ENCODE results near the gene SLC7A8.

The SLC7A8 gene

DNA sequence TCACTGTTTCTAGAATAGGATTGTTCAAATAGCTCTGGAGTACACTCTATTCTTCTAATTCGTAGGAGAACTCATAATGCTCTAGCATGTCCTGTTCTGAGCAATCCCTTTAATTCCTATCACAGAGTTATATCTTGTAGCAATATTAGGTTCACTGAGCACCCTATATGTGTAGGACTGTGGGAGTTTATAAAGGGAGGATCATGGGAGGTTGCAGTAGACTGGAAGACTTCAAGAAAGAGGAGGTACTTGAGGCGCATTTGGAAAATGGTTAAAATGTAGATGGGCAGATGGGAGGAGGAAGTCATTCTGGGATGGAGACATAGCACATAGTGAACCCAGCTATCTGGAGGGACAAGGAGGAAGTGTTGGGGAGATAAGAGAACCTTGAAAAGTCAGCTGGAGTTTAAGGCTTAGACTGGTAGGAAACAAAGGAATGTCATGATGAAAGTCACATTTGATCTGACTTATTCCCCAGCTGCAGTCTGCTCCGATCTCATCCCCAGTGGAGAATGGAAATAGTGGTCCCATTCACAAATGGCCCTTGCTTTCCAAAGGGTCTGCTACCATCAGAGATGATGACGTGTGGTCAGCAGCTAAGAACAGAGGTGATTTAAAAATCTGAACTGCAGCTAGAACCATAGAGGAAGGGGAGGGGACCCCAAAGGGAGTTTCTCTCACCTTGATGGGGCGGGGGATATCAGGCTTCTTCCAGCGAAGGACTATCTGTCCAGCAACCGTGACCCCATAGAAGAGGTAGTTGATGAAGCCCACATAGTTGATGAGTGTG, 54.3 kb downstream of the SLC7A8 start:
- DNase-seq: no peak

DNA sequence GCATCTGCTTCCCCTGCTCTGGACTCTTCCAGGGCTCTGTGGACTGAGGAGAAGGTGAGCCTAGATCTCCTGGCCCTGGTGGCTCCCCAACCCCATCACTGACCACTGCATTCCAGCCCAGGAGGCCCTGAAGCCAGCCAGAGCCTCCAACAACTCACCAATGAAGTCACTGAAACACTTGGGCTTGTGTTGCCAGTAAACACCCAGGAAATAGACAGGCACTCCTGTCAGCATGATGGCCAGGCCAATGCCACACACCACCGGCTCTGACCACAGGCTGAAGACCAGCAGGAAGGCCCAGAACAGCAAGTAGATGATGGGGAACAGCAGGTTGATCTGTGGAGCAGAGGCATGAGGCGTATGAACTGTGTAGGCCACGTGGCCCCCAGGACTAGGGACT, 55.6 kb downstream of the SLC7A8 start:
- DNase-seq: no peak

DNA sequence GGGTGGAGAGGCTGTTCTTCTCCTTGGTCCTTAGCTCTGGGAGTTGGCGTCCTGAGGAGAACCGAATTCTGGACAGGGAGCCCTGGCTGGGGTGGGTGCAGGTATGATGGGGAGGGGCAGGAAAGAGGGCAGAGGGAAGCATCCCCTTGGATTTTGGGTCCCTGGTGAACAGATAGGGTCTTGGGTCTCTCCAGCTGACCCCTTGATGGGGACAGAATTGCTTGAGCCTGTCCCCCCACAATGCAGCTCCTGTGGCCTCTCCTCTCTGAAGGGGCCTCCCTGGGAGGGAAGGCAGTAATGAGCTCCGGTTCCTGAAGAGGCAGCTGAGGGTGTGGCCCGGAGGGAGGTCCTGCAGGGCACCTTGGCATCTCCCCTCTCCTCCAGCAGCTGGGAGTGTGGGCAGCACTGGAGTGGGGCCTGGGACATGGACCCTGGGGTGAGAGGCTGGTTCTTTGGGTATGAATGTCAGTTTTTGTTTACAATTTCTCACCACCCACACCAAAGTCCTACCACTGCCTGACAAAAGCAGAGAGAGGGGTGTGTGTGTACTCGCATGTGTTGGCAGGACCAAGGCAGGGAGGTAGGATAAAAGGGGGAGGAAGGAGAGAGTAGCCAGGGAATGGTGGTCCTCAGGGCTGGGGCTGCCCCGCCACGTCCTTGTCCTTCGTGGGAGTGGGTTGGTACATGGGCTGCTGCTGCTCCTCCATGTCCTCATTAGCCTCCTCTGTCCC, 56.7 kb downstream of the SLC7A8 start:
- no peak for DNase-seq

DNA sequence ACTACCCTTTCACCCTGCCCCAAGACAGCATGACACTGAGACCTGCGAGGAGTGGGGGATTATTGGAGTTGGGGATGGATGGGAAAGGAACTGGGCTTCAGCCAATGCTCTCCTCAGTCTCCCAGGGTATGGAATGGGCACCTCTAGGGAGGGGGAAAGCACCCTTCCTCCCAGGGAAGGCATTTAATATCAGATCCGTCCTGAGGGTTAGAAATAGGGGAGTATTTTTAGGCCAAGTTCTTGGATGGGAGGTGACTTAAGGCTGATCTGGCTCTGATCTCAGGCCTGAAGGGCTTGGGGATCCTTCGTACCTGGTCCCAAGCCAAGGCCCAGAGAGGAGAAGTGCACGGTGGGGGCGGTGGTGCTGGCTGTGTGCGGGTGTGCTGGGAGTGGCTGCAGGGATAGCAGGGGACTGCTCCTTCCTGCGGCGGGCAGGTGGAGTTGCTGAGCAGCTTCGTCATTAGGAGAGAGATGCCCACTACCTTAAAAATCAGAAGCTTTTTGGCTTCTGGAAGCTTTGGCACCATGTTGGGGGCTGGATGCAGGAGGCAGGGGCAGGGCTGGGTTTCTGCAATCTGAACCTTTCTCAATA, 57.4 kb downstream of the SLC7A8 start:
- no peak for DNase-seq

DNA sequence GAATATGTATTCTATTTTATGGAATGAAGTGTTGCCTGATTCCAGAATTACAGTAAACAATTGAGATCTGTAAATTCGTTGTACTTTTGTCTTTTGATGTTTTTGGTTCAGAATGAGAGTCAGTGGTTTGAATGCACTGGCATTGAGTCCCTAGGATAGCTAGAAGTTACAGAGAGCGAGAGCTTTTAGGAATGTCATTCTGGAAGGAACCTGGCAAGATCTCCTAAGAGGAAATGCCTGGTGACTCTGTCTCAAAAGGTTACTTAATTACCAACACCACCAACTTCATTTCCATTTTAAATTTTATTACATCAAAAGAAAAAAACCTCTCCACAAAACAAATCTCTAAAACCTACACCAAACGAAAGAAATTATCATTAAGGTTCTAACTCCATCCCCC, 58.4 kb downstream of the SLC7A8 start:
- no peak for DNase-seq

DNA sequence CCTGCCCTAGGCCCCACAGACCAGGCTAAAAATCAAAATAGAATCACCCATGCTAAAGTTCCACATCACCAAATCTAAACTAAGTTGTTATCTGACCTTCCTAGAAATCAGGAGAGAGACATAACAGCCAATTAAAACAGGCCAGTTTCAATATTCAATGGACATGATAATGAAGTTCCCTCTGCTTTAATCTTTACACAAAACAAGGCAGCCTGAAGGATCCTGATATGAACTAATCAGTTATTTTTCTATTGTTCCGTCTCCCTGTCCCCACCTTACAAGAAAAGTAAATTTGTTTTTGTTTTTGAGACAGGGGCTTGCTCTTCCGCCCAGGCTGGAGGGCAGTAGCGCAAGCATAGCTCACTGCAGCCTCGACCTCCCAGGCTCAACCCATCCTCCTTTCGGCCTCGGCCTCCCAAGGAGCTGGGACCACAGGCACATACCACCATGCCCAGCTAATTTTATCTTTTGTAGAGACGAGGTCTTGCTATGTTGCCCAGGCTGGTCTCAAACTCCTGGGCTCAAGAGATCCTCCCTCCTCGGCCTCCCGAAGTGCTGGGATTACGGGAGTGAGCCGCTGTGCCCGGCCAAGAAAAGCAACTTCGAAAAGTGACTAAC, 59.0 kb downstream of the SLC7A8 start:
- DNase-seq: no peak

DNA sequence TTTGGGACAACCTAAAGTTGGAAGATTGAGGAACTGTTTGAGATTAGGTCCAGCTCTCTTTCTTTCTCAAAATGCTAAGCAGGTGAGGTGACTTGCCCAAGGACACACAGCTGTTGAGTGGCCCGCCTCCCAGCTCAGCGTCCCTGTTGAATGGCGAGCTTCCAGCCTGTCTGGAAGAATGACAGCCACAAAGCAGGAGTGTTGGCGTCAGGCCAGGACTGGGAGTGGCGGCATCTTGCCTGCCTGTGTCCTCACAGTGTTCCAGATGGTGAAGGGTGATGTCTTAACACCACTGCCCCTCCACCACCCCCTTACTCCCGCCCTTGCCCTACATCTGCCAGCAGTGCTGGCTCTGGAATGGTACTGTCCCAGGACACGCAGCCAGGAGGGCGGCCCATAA, 60.0 kb downstream of the SLC7A8 start:
- DNase-seq: no peak

DNA sequence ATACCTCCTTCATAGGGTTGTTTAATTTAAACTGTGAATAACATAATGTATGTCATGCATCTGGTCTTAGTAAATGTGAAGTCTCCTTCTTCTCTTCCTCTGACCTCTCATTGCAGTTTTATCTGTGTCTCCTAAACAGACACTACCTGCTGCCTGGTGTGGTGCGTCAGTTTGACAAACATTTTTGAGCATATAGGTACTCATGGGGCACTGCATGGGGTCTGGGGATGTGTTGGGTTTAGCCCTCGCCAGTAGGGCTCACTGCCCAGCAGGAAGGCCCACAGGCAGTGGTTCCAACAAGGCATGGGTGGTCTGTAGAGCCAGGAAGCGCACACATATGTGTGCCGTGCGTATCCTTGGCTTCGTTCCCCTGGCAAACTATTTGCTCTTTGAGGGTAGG, 61.4 kb downstream of the SLC7A8 start:
- DNase-seq: no peak

DNA sequence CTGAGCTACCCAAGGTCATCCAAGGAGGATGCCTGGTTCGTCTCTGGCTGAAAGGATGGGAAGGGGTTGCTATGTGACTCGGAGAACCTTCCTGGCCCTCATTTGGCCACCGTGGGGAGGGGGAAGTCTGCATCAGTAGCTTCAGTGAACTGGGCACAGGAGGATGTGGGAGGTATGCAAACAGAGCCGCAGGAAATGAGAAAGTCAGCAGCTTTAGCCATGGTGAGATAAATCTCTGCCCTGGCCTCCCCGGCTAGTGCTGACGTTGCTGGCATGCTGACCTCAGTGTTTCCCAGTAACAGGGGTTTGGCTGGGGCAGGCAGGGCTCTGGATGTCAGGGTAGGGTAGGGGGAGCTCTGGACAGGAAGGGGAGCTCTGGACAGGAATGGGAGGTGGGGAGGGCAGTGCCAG, 62.1 kb downstream of the SLC7A8 start:
- DNase-seq: no peak

DNA sequence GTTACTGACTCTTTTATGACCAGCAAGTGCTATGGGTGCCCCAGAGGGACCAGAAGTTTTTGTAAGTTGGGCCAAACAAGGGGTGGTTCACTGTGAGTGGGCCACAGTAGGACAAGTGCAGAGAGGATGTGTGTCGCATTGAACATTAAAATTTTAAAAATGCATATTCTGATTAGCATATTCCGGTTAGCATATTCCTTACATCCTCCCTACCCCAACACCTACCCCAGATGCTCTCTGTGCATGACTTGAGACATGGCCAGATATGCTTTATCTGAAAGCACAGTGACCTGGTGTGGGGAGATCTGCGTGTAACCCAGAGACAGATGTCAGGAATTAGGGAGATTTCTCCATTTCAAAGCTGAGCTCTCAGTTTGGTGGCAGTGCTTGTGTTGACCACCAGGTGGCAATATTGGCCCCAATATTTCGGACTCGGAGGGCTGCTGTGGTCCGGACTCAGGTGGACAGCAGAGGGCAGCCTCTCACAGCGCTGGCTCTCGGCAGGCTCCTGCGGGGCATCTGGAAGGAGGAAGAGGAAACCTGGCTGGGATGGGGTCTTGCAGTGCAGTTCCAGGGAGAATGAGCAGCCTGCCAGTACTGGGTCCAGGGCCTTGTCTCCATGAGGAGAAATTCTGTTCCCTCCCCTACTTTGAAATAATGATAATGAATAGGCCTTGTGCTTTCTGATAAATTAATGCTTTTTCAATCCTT, 62.8 kb downstream of the SLC7A8 start:
- no peak for DNase-seq

DNA sequence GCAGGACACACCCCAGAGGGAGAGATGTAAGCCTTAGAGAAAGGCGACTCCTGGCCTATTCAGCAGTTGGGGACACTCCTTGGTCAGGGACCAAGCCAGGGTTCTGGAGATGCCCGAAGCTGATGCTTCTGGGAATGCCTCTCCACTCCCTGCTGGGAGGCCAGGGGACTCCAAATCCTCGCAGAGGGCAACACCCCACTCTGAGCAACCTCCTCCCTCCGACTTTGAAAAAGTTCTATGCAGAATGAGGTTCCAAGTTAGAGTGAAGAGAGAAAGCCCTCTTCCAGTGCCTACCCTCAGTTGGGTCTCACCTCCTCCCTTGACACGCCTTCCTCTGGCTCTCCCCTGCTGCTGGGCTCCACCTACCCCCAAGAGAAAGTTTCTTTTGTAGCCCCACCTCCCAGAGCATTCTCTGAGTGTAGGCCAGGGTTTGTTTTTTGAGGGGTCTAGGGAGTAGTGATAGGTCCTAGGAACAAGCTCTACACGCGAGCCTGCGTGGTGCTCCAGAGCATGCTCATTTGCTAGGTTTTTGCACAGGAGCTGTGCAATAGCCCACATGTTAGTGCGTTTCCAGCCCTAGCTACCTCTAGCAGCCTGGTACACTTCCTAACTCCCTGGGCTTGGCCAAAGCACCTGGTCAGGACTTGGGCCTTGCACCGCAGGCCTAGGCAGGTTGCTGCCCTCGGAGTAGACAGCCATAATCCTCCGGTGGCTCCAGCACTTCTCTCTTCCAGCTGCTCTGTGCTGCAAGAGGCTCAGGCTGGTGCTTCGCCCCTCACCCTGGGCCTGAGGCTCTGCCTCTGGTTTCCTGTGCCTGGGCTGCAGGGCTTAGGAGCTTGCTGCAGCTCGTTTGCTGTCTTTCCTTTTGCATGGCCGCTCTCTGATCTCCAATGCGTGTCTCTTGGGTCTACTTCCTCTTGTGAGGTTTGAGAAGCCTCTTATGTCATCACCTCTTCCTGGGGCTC, 63.8 kb downstream of the SLC7A8 start:
- DNase-seq: no peak

DNA sequence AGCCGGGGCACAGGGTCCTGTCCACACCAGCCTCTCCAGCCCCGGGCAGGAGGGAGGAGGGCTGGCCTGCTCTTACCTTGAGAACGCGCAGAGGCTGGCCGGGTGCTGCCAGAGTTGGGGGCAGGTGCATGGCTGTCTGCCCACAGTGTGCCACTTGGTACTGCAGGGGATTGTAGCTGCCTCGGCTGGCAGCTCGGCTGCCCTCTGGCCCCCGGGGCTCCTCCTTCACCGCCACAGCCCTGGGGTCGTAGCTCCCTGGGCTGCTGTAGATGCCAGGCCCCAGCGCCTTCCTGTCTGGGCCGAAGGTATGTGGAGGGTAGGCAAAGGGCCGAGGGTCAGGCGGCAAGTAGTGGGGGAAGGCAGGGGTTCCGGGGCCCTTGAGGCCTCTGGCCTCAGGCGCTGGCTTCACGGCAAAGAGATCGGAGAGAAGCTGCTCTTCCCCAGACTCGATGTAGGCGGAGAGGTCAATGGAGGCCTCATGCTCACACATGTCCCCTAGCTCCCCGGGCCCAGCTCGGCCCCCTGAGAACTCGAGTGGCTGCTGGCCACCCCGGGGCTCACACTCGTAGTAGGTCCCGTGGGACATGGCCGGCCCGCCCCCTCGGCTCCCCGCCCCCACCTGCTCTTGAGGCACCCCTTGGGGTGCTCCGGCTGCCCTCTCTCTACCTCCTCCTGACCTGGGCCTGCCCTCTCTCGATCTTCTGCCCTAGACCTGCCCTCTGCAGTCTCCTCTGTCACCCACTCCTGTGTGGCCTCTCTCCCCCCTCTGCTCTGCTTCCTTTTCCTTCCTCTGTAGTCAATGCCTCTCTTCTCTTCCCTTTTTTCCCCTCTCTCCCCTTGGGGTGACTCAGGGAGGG, 64.7 kb downstream of the SLC7A8 start, which contains the start of gene CEBPE:
TSS of gene CEBPE (minus strand) at position 750 of the 857 bp plus-strand sequence. CDS start at position 586, 164 bp downstream.
- no peak for DNase-seq

DNA sequence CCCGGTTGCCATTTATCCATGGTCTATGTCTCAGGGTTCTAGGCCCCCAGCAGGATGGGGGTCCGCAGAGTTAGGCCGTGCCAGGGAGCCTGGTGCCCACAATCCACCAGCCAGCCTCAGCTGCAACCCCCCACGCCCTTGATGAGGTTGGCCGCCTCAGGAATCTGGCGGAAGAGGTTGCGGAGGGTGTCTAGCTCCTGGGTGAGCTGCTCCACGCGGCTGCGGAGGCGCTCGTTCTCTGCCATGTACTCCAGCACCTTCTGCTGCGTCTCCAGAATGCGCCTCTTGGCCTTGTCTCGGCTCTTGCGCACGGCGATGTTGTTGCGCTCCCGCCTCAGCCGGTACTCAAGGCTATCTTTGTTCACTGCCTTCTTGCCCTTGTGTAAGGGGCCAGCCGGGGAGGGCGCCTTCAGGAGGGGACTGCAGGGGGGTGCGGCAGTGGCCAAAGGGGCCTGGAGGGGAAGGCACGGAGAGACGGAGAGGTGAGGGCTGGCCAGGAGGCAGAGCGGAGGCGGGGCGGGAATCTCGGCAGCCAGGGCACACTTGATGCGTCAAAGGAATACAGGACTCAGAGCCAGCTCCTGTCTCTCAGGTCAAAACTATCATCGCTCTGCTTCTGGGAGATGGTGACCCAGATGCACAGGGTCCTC, 66.0 kb downstream of the SLC7A8 start:
- no peak for DNase-seq

DNA sequence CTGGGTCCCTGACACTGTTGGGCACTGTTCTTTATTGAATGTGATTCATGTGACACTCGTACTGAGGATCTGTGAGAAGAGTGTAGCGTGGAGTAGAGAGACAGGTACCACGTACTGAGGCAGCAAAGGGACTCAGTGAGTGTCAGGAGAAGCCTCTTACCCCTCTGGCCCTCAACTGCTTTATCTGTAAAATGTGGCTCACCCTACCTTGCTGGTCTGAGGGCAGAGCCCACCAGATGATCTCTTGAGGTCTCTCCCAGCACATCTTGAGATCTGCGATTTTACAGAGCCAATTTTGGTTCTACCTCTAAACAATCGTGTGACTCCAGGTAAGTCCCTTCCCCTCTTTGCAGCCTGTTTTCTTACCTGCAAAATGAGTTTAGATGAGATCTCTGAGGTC, 67.5 kb downstream of the SLC7A8 start:
- no peak for DNase-seq

DNA sequence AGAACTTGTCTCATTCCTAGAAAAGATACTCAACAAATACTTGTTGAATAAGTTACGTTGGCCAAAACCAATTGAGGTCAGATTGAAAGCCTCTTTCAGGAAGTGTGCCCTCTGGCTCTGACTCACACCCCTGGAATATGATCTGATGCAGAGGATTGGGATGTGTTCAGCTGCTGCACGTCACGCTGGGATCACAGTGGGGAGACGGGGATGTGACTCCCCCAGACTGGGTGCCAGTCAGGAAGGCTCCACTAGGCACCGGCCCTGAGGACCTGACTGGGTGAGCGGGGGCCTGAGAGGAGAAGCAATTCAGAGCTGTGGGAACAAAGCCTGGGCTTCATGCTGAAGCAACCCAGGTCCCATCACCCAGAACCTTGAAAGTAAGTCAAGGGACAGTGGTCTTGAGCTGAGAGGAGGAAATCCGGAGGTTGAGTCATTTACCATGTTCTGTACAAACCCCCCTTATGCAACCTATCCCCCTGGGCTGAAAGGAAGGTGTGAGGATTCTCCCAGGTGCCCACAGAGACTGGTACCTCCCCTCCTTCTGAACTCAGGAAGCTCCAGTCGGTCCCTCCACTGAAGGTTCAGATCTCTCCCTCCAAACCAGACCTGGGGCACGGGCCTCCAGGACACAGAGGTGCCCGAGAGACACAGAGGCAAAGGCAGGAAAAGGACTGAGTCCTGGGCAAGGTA, 68.3 kb downstream of the SLC7A8 start:
- no peak for DNase-seq

DNA sequence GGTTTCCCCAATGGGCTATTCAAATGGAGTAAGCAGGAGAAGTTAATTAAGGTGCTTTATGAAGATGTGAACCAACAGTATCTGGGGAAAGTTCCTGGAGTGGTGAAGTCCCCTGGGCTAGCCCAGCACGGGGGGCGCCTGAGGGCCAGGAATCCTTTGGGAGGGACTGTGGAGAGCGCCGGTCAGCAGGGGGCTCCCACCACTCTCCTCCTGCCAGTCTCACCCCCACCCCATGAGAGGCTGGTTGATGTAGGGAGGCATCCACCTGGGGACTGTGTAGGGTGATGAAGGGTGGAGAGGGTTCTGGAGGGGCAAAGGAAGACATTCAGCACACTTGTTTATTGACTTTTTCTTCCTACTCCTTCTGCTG, 68.8 kb downstream of the SLC7A8 start:
- no peak for DNase-seq

DNA sequence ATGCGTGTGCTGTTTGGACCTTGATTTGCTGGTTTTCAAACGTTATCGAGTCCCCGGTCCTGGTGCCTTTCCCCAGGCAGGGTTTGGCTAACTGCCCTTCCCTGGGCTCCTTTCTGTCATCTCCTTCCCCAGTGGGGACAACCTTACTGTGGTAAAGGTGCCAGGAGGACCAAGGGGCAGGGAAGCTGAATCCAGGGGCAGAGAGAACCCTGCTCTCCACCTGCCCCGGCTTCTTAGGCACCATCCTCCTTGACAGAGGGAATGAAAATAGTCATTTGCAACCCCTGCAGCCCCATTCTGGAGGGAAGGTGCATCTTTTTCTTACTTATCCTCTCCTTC, 69.4 kb downstream of the SLC7A8 start:
- DNase-seq: no peak

DNA sequence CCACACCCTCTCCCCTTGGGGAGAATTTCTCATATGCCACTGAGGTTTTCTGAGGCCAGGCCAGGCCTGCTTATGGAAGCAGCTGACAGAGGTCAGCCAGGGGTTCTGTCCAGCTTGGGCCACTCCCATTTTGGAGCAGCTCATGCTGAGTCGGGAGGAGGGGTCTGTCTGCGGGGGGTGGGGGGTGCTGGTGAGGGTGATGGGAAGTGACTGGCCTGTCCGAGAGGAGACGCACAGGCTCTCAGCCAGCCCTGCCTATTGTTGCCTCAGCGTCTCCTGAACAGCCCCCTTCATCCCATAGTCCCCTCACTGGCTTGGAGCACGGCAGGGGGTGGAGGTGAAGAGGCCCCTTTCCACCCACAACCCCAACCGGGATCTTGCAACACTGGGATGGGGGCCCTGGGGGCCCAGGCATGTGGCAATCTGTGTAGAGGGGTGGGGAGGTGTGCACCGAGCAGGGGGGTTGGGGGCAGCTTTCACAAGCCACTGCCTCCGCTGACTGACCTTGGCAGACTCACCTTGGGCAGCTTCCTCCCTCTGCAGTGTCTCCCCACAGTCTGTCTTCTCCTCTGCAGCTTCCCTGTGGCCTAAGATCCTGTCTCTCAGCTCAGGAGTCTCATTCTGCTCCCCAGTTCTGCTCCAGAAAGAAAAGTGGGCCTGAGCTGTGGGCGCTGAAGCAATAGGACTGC, 69.9 kb downstream of the SLC7A8 start:
- DNase-seq: no peak
